MM.1S (cell line): ENCODE results near the gene CEMIP2.

Experiments used
- DNase-seq: peaks from one replicate; pipeline ENCODE4 v3.0.0-alpha.2; 2015
- H2AFZ ChIP-seq: fragments of 300-600 bp; sonication (generic); 2 replicates; pipeline ENCODE4 v1.6.0; 2016; ENCODE audit warnings: antibody characterized with exemption, low read length
- H3F3A ChIP-seq: fragments of 300-600 bp; sonication (generic); 2 replicates; pipeline ENCODE4 v1.6.1; 2016; ENCODE audit warnings: mild to moderate bottlenecking, antibody characterized with exemption, low read length, moderate library complexity, mixed read lengths; ENCODE audit not compliant: insufficient read depth
- H3K27ac ChIP-seq: fragments of 300-600 bp; sonication (generic); 2 replicates; pipeline ENCODE4 v1.5.1; 2016; ENCODE audit warnings: mild to moderate bottlenecking, low read length
- H3K27me3 ChIP-seq: fragments of 300-600 bp; sonication (generic); replicated peaks from 2 replicates; pipeline ENCODE4 v1.6.0; 2016; ENCODE audit warnings: low read length; ENCODE audit not compliant: insufficient read depth
- H3K36me3 ChIP-seq: fragments of 300-600 bp; sonication (generic); replicated peaks from 2 replicates; pipeline ENCODE4 v1.6.1; 2016; ENCODE audit warnings: mild to moderate bottlenecking, low read length, mixed read lengths; ENCODE audit not compliant: insufficient read depth
- H3K4me1 ChIP-seq: fragments of 300-600 bp; sonication (generic); 2 replicates; pipeline ENCODE4 v1.6.1; 2016; ENCODE audit warnings: low read length, mixed read lengths
- H3K4me2 ChIP-seq: fragments of 300-600 bp; sonication (generic); 2 replicates; pipeline ENCODE4 v1.6.0; 2016; ENCODE audit warnings: low read depth, low read length
- H3K4me3 ChIP-seq: fragments of 300-600 bp; sonication (generic); 2 replicates; pipeline ENCODE4 v1.5.1; 2016; ENCODE audit warnings: low read length, mixed read lengths
- H3K79me2 ChIP-seq: fragments of 300-600 bp; sonication (generic); 2 replicates; pipeline ENCODE4 v1.6.1; 2016; ENCODE audit warnings: mixed run types, low read length, mixed read lengths
- H3K9ac ChIP-seq: fragments of 300-600 bp; sonication (generic); 2 replicates; pipeline ENCODE4 v1.6.1; 2016; ENCODE audit warnings: low read length, mixed read lengths
- H3K9me2 ChIP-seq: fragments of 300-600 bp; sonication (generic); replicated peaks from 2 replicates; pipeline ENCODE4 v1.6.1; 2016; ENCODE audit warnings: mild to moderate bottlenecking, low read length, mixed read lengths; ENCODE audit not compliant: insufficient read depth
- H3K9me3 ChIP-seq: fragments of 300-600 bp; sonication (generic); replicated peaks from 2 replicates; pipeline ENCODE4 v1.6.1; 2016; ENCODE audit warnings: mild to moderate bottlenecking, low read length, mixed read lengths; ENCODE audit not compliant: insufficient read depth
- H4K20me1 ChIP-seq: fragments of 300-600 bp; sonication (generic); 2 replicates; pipeline ENCODE4 v1.6.1; 2016; ENCODE audit warnings: mild to moderate bottlenecking, low read length, moderate library complexity, mixed read lengths; ENCODE audit not compliant: insufficient read depth
- EZH2 ChIP-seq: fragments of 300-600 bp; sonication (generic); optimal IDR thresholded peaks from 2 replicates; pipeline ENCODE3; 2017; ENCODE audit warnings: low read depth, mild to moderate bottlenecking, antibody characterized with exemption, low read length, mixed read lengths
- EZH2phosphoT487 ChIP-seq: fragments of 300-600 bp; sonication (generic); IDR thresholded peaks from 2 replicates; pipeline ENCODE4 v1.6.1; 2018; ENCODE audit warnings: antibody characterized with exemption, low read length
- TF ChIP-seq, protein P1 (sequence below): fragments of 300-600 bp; sonication (generic); IDR thresholded peaks from 2 replicates; pipeline ENCODE4 v1.5.1; 2016; ENCODE audit warnings: antibody characterized with exemption, low read length, mixed read lengths

The CEMIP2 gene

DNA sequence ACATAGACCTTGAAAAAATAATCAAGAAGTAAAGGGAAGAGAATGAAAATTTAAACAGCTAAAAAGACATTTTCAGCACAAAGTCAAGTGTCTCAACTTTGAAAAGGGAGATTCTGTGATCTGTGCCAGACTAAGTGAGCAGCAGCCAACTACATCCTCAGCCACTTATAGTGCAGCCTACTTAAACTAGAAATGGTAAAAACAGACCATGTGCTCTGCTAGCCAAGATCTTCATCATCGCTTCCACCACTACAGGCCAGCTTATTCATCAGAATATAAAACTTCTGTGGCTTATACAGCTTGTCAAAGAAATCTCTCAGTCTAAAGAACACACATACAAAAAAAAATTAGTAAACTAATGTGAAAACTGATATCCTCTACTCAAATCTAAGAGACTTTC is 63.5 kb downstream of the CEMIP2 start:
- no peak overlapping the region for H3K27ac ChIP-seq
- no peak for TF ChIP-seq EZH2phosphoT487
- TF ChIP-seq EZH2 = no peak
- TF ChIP-seq, protein P1, sequence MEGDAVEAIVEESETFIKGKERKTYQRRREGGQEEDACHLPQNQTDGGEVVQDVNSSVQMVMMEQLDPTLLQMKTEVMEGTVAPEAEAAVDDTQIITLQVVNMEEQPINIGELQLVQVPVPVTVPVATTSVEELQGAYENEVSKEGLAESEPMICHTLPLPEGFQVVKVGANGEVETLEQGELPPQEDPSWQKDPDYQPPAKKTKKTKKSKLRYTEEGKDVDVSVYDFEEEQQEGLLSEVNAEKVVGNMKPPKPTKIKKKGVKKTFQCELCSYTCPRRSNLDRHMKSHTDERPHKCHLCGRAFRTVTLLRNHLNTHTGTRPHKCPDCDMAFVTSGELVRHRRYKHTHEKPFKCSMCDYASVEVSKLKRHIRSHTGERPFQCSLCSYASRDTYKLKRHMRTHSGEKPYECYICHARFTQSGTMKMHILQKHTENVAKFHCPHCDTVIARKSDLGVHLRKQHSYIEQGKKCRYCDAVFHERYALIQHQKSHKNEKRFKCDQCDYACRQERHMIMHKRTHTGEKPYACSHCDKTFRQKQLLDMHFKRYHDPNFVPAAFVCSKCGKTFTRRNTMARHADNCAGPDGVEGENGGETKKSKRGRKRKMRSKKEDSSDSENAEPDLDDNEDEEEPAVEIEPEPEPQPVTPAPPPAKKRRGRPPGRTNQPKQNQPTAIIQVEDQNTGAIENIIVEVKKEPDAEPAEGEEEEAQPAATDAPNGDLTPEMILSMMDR = no peak
- H4K20me1 ChIP-seq = no peaks in the 10 kb centered on the region
- H3K9me3 ChIP-seq = no peaks in the 10 kb centered on the region
- H3K9ac ChIP-seq = no peak overlapping the region
- no peaks in the 10 kb centered on the region for H3F3A ChIP-seq
- no peaks in the 10 kb centered on the region for H3K36me3 ChIP-seq
- DNase-seq = no peak
- H3K79me2 ChIP-seq = no peaks in the 10 kb centered on the region
- no peaks in the 10 kb centered on the region for H3K4me1 ChIP-seq
- no peaks in the 10 kb centered on the region for H3K27me3 ChIP-seq
- H3K4me2 ChIP-seq = no peak overlapping the region
- H3K4me3 ChIP-seq = no peak overlapping the region
- H3K9me2 ChIP-seq = no peaks in the 10 kb centered on the region
- no peak overlapping the region for H2AFZ ChIP-seq

DNA sequence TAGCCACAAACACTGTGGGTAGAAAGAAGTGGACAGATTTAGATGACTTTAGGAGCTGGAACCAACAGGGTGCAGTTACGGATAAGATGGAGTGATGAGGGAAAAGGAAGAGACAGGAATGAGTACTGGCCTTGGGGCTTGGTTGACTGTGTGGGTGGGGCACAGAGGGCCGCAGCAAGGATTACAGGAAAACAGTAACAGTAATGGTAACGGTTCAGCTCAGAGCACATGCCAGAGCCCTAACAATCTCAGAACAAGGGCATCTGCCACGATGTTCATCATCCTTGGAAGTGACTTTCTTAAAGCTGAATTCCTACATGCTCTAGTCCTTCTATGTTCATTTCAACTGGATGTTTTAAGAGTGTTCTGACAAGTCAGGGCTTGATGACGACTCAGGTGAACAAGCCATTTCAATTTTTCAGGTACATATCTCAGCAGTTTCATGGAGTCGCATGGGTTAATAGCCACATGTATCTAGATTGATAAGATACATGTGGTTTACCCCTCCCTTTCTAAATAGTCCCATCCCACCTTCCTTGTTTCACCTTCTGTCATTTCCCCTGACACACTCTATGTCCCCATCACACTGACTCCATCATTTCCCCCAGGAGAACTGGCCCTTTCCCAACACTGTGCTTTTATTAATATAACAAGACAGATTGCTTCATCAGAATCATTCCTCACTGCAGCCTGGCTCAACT is 65.0 kb downstream of the CEMIP2 start:
- Histone ChIP-seq H3K9ac (no peak overlapping the region), H3F3A (no peaks in the 10 kb centered on the region), H3K4me3 (no peak overlapping the region), H3K9me3 (no peaks in the 10 kb centered on the region), H3K27ac (no peak overlapping the region), H3K4me2 (no peak overlapping the region), H3K36me3 (no peaks in the 10 kb centered on the region), H3K9me2 (no peaks in the 10 kb centered on the region), H4K20me1 (no peaks in the 10 kb centered on the region), H2AFZ (no peak overlapping the region), H3K79me2 (no peaks in the 10 kb centered on the region), H3K27me3 (no peaks in the 10 kb centered on the region), H3K4me1 (no peaks in the 10 kb centered on the region)
- DNase-seq = no peak
- TF ChIP-seq EZH2 = no peak
- no peak for TF ChIP-seq EZH2phosphoT487
- TF ChIP-seq, protein P1 = no peak

DNA sequence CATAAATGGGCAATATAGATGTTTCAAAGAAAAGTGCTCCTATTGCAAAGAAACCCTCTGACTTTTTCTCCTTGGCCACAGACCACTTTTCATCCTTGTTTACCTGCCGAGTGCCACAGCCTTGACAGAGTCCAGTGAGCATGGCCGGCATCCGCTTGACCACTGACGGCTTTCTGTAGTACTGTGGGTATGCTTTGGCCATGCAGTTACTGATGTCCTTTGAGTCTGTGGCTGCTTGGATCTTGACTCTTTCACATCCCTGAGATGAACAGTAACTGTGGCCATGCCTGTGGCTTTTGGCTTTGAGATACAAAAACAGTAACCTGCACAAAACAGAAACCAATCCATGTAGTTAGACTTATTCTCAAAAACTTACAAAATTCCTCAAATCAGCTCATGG is 70.4 kb downstream of the CEMIP2 start:
- H3F3A ChIP-seq = no peaks in the 10 kb centered on the region
- no peaks in the 10 kb centered on the region for H3K79me2 ChIP-seq
- no peak overlapping the region for H2AFZ ChIP-seq
- no peaks in the 10 kb centered on the region for H3K9me3 ChIP-seq
- H3K4me1 ChIP-seq = no peaks in the 10 kb centered on the region
- H3K27me3 ChIP-seq = no peaks in the 10 kb centered on the region
- TF ChIP-seq EZH2phosphoT487 (no peak), EZH2 (no peak)
- TF ChIP-seq, protein P1 = no peak
- H3K4me2 ChIP-seq = no peak overlapping the region
- H4K20me1 ChIP-seq = no peaks in the 10 kb centered on the region
- no peak overlapping the region for H3K4me3 ChIP-seq
- H3K9ac ChIP-seq = no peak overlapping the region
- H3K9me2 ChIP-seq = no peaks in the 10 kb centered on the region
- H3K27ac ChIP-seq = no peak overlapping the region
- no peak for DNase-seq
- no peaks in the 10 kb centered on the region for H3K36me3 ChIP-seq
